Lower leg skin (tissue), 3 donors: Measurements from ENCODE around the gene GLP1R.

Experiments
- POLR2A ChIP-seq, 2 donors: fragments of 450-650 bp; IDR thresholded peaks; one replicate each; pipeline ENCODE4 v1.6.1; 2016 to 2017; ENCODE audit warnings: antibody characterized with exemption in 2 of 2, mild to moderate bottlenecking in 1 of 2, moderate library complexity in 1 of 2
- TF ChIP-seq, protein P1 (sequence below), 3 donors: fragments of 450-650 bp; IDR thresholded peaks; one replicate each; pipeline ENCODE4 v1.5.1; 2016; ENCODE audit warnings: antibody characterized with exemption in 3 of 3, mild to moderate bottlenecking in 3 of 3, moderate library complexity in 2 of 3

DNA sequence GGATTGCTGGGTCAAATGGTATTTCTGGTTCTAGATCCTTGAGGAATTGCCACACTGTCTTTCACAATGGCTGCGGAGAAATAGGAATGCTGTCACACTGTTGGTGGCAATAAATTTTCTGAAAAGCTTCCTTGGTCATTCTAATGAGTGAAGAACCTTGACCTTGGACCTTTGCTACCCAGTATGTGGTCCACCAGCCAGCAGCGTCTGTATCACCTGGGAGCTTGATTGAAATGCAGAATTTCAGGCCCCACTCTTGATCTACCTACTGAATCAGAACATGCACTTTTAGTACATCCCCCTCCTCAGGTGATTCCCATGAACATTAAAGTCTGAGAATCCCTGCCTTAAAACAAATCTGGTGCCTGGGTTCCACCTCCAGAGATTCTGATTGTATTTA is 27.5 kb upstream of the GLP1R start:
- TF ChIP-seq, protein P1, sequence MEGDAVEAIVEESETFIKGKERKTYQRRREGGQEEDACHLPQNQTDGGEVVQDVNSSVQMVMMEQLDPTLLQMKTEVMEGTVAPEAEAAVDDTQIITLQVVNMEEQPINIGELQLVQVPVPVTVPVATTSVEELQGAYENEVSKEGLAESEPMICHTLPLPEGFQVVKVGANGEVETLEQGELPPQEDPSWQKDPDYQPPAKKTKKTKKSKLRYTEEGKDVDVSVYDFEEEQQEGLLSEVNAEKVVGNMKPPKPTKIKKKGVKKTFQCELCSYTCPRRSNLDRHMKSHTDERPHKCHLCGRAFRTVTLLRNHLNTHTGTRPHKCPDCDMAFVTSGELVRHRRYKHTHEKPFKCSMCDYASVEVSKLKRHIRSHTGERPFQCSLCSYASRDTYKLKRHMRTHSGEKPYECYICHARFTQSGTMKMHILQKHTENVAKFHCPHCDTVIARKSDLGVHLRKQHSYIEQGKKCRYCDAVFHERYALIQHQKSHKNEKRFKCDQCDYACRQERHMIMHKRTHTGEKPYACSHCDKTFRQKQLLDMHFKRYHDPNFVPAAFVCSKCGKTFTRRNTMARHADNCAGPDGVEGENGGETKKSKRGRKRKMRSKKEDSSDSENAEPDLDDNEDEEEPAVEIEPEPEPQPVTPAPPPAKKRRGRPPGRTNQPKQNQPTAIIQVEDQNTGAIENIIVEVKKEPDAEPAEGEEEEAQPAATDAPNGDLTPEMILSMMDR (IDR thresholded peaks at IDR 0.05), result no peak
- TF ChIP-seq POLR2A (IDR thresholded peaks at IDR 0.05), result no peak
